GM06990 (cell line): ENCODE data around the gene TMEM217.
A peak's percentile ranks its signal among the peaks of the same experiment; 100 is the strongest.

ENCODE experiments used
- DNase-seq: peaks from one replicate; pipeline ENCODE4 v3.0.0-alpha.2; 2011; ENCODE audit not compliant: insufficient read length; ENCODE audit errors: extremely low read depth
- H3K27me3 ChIP-seq: replicated peaks from 2 replicates; pipeline ENCODE4 v1.6.0; 2011; ENCODE audit warnings: low read length; ENCODE audit not compliant: control insufficient read depth, insufficient read depth
- H3K36me3 ChIP-seq: 2 replicates; pipeline ENCODE4 v1.5.1; 2011; ENCODE audit warnings: low read length; ENCODE audit not compliant: control insufficient read depth, insufficient read depth
- H3K4me3 ChIP-seq: replicated peaks from 2 replicates; pipeline ENCODE4 v1.5.1; 2011; ENCODE audit warnings: low read depth, mild to moderate bottlenecking, control low read depth, low read length
- CTCF ChIP-seq: IDR thresholded peaks from 2 replicates; pipeline ENCODE4 v1.5.1; 2011; ENCODE audit warnings: low read length, control low read depth, mild to moderate bottlenecking, inconsistent platforms; ENCODE audit not compliant: insufficient read depth, poor library complexity, severe bottlenecking

Gene TMEM217

GRCh38 chr6:37259191-37259590, 1.2 kb upstream of the TMEM217 start:
- Histone ChIP-seq H3K36me3 (no peaks in the 10 kb centered on the region), H3K27me3 (no peaks in the 10 kb centered on the region), H3K4me3 (peak overlapping the region; percentile 99)
- no peak for TF ChIP-seq CTCF
- DNase-seq = no peak

- H3K27me3 ChIP-seq = no peaks in the 10 kb centered on the region
- DNase-seq = no peak
- no peak for TF ChIP-seq CTCF
- peak overlapping the region; percentile 99 for H3K4me3 ChIP-seq
- no peaks in the 10 kb centered on the region for H3K36me3 ChIP-seq
These were observed 611 bp upstream of the TMEM217 start for GRCh38 chr6:37258405-37259105.

GRCh38 chr6:37257320-37257633, 667 bp downstream of the TMEM217 start:
- no peak for DNase-seq

GRCh38 chr6:37256692-37257319, 1.1 kb downstream of the TMEM217 start:
- no peaks in the 10 kb centered on the region for H3K36me3 ChIP-seq
- no peak for TF ChIP-seq CTCF
- no peaks in the 10 kb centered on the region for H3K27me3 ChIP-seq
- DNase-seq = no peak
- H3K4me3 ChIP-seq = peak overlapping the region; percentile 99

More at GRCh38 chr6:37257320-37257633, 667 bp downstream of the TMEM217 start:
- no peak for TF ChIP-seq CTCF
- peak overlapping the region; percentile 99 for H3K4me3 ChIP-seq
- no peaks in the 10 kb centered on the region for H3K36me3 ChIP-seq
- H3K27me3 ChIP-seq = no peaks in the 10 kb centered on the region

- Histone ChIP-seq H3K36me3 (no peaks in the 10 kb centered on the region), H3K27me3 (no peaks in the 10 kb centered on the region), H3K4me3 (no peak overlapping the region)
- TF ChIP-seq CTCF = no peak
- no peak for DNase-seq
These were observed 3.1 kb downstream of the TMEM217 start for GRCh38 chr6:37254881-37255280.
